Smooth muscle cell (in vitro differentiated cells): ENCODE measurements around the gene COG6. TPM values are rescaled to one million over a fixed set of nuclear protein-coding genes. Genes with fewer than 3 reads are reported as not detected.
A peak's percentile ranks its signal among the peaks of the same experiment; 100 is the strongest.

ENCODE experiments used
- DNase-seq: peaks from one replicate; lab custom pipeline; 2025; ENCODE audit not compliant: unreplicated experiment; lab: John Stamatoyannopoulos, UW
- H2AFZ ChIP-seq: fragments of 200-600 bp; sonication (generic); 2 replicates; pipeline ENCODE4 v1.6.0; 2016; ENCODE audit warnings: antibody characterized with exemption, low read depth, mild to moderate bottlenecking
- H3F3A ChIP-seq: fragments of 200-600 bp; sonication (generic); 2 replicates; pipeline ENCODE4 v1.6.0; 2017; ENCODE audit warnings: antibody characterized with exemption, low read depth
- H3K27ac ChIP-seq: fragments of 200-600 bp; sonication (generic); 2 replicates; pipeline ENCODE4 v1.5.1; 2016; ENCODE audit warnings: low read depth, mild to moderate bottlenecking
- H3K27me3 ChIP-seq: fragments of 200-600 bp; sonication (generic); 2 replicates; pipeline ENCODE4 v1.6.1; 2016; ENCODE audit warnings: low read depth, mild to moderate bottlenecking
- H3K36me3 ChIP-seq: fragments of 200-600 bp; sonication (generic); 2 replicates; pipeline ENCODE4 v1.5.1; 2016; ENCODE audit warnings: low read depth
- H3K4me1 ChIP-seq: fragments of 200-600 bp; sonication (generic); 2 replicates; pipeline ENCODE4 v1.5.1; 2016; ENCODE audit warnings: low read depth
- H3K4me2 ChIP-seq: fragments of 200-600 bp; sonication (generic); 2 replicates; pipeline ENCODE4 v1.6.0; 2016; ENCODE audit warnings: mild to moderate bottlenecking
- H3K4me3 ChIP-seq: fragments of 200-600 bp; sonication (generic); 2 replicates; pipeline ENCODE4 v1.5.1; 2016; ENCODE audit warnings: mild to moderate bottlenecking
- H3K79me2 ChIP-seq: fragments of 200-600 bp; sonication (generic); 2 replicates; pipeline ENCODE4 v1.6.0; 2016; ENCODE audit warnings: low read depth, mild to moderate bottlenecking
- H3K9ac ChIP-seq: fragments of 200-600 bp; sonication (generic); 2 replicates; pipeline ENCODE4 v1.6.0; 2016; ENCODE audit warnings: low read depth
- H3K9me3 ChIP-seq: fragments of 200-600 bp; sonication (generic); replicated peaks from 2 replicates; pipeline ENCODE4 v1.5.1; 2016; ENCODE audit warnings: low read depth
- H4K20me1 ChIP-seq: fragments of 200-600 bp; sonication (generic); 2 replicates; pipeline ENCODE4 v1.6.0; 2016; ENCODE audit warnings: low read depth
- CTCF ChIP-seq: fragments of 200-600 bp; sonication (generic); IDR thresholded peaks from 2 replicates; pipeline ENCODE4 v1.5.1; 2017; ENCODE audit warnings: borderline replicate concordance, mild to moderate bottlenecking, antibody characterized with exemption; ENCODE audit not compliant: insufficient read depth, poor library complexity, severe bottlenecking
- WGBS: methylation state at CpG from one replicate; pipeline ENCODE4 v1.1.7; 2016; ENCODE audit warnings: low lambda C conversion rate; 5-methylcytosine and 5-hydroxymethylcytosine counted together
- polyA plus RNA-seq: library from polyadenylated mRNA; unstranded; fragments of >200 nt; fragmentation: Nextera tagmentation; extraction: Ambion mirVana; gene quantifications from 2 replicates; pipeline ENCODE4 v1.2.1, GENCODE V29; 2016
- total RNA-seq: library from RNA; depleted of rRNA; stranded (reverse); fragments of >200 nt; gene quantifications from 2 replicates; pipeline ENCODE4 v1.2.3, GENCODE V29; 2014

Gene COG6
- total and polyA plus RNA-seq, 2 experiments from 2014 or later = 42.9 to 84.8 TPM

GRCh38 chr13:39688699-39689405 is 33.4 kb downstream of the COG6 start:
- H3K9ac ChIP-seq = no peak overlapping the region
- 18% methylated on average over 1 of the region's 1 CpG for WGBS
- H3K27ac ChIP-seq = no peak overlapping the region
- H2AFZ ChIP-seq = no peak overlapping the region
- H3K4me2 ChIP-seq = peak overlapping the region; percentile 51
- TF ChIP-seq CTCF = no peak
- no peaks in the 10 kb centered on the region for H3F3A ChIP-seq
- no peaks in the 10 kb centered on the region for H3K79me2 ChIP-seq
- no peaks in the 10 kb centered on the region for H3K27me3 ChIP-seq
- H3K4me3 ChIP-seq = no peak overlapping the region
- DNase-seq = no peak
- peaks cover 26% of the 10 kb centered on the region for H4K20me1 ChIP-seq
- H3K9me3 ChIP-seq = no peaks in the 10 kb centered on the region
- H3K4me1 ChIP-seq = no peaks in the 10 kb centered on the region
- H3K36me3 ChIP-seq = no peaks in the 10 kb centered on the region

GRCh38 chr13:39692660-39693438 is 37.4 kb downstream of the COG6 start:
- Histone ChIP-seq H3K4me1 (no peaks in the 10 kb centered on the region), H3K9me3 (no peaks in the 10 kb centered on the region), H2AFZ (no peak overlapping the region), H3K79me2 (no peaks in the 10 kb centered on the region), H3K27ac (peak overlapping the region; percentile 15), H4K20me1 (peaks cover 18% of the 10 kb centered on the region), H3K9ac (no peak overlapping the region), H3K4me2 (peak overlapping the region; percentile 22), H3K4me3 (no peak overlapping the region), H3F3A (no peaks in the 10 kb centered on the region), H3K36me3 (peaks cover 4% of the 10 kb centered on the region), H3K27me3 (no peaks in the 10 kb centered on the region)
- no peak for DNase-seq
- TF ChIP-seq CTCF = no peak
- 63% methylated on average over 4 of the region's 4 CpGs for WGBS

- no peaks in the 10 kb centered on the region for H4K20me1 ChIP-seq
- H2AFZ ChIP-seq = no peak overlapping the region
- no peak for DNase-seq
- peaks cover 8% of the 10 kb centered on the region for H3K36me3 ChIP-seq
- TF ChIP-seq CTCF = no peak
- no peaks in the 10 kb centered on the region for H3F3A ChIP-seq
- no peak overlapping the region for H3K27ac ChIP-seq
- no peak overlapping the region for H3K9ac ChIP-seq
- H3K4me3 ChIP-seq = no peak overlapping the region
- H3K4me1 ChIP-seq = no peaks in the 10 kb centered on the region
- no peak overlapping the region for H3K4me2 ChIP-seq
- no peaks in the 10 kb centered on the region for H3K79me2 ChIP-seq
- H3K27me3 ChIP-seq = no peaks in the 10 kb centered on the region
- H3K9me3 ChIP-seq = no peaks in the 10 kb centered on the region
Measured at GRCh38 chr13:39699274-39699673, 43.8 kb downstream of the COG6 start.
